ENCODE measurements around the gene TRAF4.
A peak's percentile ranks its signal among the peaks of the same experiment; 100 is the strongest.

TRAF4 gene, protein sequence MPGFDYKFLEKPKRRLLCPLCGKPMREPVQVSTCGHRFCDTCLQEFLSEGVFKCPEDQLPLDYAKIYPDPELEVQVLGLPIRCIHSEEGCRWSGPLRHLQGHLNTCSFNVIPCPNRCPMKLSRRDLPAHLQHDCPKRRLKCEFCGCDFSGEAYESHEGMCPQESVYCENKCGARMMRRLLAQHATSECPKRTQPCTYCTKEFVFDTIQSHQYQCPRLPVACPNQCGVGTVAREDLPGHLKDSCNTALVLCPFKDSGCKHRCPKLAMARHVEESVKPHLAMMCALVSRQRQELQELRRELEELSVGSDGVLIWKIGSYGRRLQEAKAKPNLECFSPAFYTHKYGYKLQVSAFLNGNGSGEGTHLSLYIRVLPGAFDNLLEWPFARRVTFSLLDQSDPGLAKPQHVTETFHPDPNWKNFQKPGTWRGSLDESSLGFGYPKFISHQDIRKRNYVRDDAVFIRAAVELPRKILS

DNA sequence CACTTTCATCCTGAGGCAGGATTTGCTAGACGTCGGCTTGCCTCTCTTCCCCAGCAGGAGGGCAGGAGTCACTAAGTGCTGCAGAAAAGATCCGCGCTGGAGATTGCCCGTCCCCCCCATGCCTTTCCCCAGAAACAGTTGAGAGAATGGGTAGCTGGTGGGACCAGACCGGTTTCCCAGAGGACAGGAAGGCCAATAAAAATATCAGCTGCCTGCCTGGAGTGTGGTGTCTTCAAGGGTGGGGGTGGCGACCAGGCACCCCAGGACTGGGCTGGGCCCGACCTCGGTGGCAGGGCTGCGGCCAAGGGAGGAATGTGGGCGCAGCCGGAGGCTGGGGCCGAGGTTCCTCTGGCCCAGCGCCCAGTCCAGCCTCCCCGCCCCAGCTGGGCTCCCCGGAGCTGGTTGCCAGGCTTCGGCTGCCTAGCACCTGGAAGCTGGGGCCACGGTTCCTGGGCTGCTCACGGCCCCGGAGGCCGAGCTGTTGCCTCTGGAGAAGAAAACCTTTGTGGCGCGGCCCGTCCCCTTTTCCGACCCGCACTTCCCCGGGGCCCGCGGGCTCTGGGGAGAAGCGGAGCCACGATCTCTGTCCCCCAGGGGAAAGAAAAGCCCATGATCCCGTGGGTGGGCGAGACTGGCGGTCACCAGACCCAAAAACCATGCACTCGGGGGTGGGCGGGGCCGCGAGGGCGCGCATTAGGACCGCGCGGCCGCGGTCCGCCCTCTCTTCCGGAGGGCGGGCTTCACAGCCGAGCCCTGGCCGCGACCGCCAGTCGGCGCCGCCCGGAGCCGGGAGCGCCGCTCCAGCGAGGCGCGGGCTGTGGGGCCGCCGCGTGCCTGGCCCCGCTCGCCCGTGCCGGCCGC is at the start of gene TRAF4:
TSS of gene TRAF4 (plus strand) at position 769 of the 861 bp plus-strand sequence. CDS start 102 bp downstream, outside the sequence.
- DNase-seq (ENCODE audit: low read depth), result peak; percentile 61

DNA sequence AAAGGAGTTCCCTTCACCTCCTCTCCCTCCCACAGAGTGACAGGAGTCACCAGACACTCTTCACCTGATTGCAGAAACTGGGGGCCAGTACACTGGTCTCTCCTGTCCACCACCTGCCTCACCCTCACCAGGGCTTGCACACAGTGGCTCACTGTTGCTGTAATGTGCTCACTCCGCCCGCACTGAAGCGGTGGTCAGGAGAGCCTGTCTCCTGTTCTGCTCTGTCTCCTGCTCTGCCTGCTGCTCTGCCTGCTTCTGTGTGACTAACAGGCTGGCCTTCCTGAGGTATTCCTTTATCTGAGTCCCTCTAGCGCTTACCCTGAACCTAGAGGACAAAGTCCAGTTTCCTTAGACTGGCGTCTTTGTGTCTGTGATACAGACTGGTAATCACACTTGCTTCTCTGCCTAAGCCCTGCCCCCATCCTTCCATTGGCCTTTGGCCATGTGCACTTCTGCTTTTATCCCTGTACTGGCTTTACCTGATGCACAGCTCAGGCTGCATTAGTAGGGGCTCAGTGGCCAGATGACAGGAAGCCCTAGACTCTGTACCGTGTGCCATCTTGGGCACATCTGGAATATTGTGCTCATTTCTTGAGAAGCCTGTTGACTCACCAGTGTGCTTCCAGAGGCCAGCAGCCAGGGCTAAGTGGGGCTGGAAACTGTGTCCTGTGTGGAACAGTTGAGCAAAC is 45.4 kb upstream of the TRAF4 start:
- no peak for DNase-seq (ENCODE audit: low read depth)

GRCh38 chr17:28700278-28700677 is 43.5 kb upstream of the TRAF4 start:
- no peak for DNase-seq (ENCODE audit: low read depth)

- DNase-seq (ENCODE audit: low read depth), result no peak
Observed at GRCh38 chr17:28700830-28701492, 42.9 kb upstream of the TRAF4 start.

DNA sequence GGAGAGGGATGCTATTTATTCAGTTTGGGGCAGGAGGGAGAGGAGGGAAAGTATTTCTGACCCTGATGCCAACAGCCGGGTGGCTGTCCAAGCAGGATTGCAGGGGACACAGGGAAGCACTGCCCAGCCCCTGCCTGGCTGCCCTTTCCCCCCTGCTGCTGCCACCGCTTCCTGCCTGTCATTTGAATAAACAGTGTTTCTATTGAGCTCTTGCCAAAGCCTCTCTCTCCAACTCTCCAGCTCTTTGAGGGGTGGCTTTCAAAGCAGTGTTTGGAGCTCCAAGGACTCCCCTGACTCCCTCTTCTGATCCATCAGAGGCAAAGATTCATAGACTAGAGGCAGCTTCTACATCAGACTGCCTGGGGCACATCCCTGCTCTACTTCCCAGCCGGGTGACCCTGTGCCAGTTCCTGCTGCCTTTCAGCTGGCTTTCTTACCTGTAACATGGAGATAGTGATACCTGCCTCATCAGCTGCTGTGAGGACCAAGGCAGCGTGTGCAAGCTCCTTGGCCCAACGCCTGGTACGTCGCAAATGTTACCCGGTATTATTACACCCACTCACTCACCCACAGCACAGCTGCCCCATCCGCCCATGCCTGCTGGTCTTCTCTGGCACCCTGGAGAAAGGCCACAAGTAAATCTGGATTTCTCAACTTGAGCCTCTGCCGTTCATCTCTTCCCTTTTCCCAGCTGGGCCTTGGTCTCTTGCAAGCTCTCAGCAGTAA is 41.6 kb upstream of the TRAF4 start:
- DNase-seq (ENCODE audit: low read depth), result no peak

DNA sequence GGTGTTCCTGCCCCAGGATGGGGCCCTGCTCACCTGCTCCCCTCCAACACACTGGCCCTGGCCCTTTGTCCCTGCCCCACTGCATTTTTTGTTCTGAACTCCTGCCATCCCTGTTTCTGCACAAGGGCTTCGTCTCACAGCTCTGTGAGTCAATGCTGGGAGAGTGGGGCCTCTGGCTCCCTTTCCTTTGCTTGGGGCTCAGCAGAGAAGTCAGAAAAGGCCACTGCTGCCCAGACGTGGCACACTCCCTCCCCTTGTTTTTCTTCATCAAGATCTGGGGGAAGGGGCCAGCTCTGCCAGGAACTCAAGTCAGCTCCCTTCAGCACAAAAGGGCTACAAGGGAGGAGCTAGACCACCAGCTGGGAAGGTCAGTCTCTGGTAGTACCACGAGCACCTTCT is 41.1 kb upstream of the TRAF4 start:
- DNase-seq (ENCODE audit: low read depth), result no peak

- no peak for DNase-seq (ENCODE audit: low read depth)
Observed at GRCh38 chr17:28703552-28704218, 40.1 kb upstream of the TRAF4 start.

DNA sequence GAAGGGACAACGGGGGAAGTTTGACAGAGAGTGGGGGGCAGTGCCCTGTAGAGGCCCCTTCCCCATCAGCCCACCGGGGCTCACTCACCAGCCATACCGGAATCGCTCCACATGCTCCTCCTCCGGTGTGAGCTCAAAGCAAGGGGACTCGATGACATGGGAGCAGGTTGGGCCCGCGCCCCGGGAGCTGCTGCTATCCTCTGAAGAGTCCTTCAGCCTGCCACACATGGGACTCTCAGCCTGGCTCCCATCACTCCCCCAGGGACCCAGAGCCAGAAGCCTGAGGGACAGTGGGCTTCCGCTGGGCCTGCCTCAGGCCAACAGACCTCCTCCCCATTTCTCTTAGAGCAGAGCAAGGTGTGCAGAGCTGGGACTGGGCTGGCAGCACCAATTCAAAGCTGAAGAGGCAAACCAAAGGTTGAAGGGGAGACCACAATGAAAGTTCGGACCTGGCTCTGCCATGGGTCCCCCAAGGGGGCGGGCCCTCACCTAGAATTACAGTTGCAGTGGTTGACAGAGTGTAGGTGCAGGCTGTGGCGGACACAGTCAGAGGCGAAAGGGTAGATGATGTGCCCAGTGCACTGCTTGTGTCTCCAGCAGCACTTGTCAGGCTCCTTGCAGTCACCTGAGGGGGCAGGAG is 39.5 kb upstream of the TRAF4 start:
- DNase-seq (ENCODE audit: low read depth), result no peak

DNA sequence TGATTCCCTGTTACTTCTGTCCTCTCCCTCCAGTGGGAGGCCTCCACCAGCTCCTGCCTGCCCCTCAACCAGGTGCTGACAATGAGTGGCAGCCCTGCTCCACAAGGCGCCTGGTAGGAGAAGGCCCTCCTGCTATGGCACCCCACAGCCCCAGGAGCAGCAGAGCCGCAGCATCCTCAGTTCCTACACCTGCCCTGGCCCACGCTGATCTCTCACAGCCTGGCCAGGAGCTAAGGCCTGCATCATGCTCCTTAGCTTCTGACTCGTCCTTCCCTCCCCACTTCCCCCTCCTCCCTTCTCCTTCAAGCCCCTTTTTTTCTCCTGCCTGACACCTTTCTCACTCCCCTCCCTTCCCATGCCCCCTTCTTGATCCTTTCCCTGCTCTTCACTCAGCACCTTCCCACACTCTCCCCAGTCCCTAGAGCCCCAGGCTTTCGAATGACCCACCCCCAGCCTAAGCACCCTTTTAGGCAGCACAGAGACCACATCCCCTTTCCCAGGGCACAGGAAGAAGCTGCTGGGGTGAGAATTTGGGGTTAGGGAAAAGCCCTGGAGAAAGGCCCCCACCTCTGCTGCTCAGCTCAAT is 38.6 kb upstream of the TRAF4 start:
- no peak for DNase-seq (ENCODE audit: low read depth)

- no peak for DNase-seq (ENCODE audit: low read depth)
Observed at GRCh38 chr17:28705728-28706334, 38.0 kb upstream of the TRAF4 start.

DNA sequence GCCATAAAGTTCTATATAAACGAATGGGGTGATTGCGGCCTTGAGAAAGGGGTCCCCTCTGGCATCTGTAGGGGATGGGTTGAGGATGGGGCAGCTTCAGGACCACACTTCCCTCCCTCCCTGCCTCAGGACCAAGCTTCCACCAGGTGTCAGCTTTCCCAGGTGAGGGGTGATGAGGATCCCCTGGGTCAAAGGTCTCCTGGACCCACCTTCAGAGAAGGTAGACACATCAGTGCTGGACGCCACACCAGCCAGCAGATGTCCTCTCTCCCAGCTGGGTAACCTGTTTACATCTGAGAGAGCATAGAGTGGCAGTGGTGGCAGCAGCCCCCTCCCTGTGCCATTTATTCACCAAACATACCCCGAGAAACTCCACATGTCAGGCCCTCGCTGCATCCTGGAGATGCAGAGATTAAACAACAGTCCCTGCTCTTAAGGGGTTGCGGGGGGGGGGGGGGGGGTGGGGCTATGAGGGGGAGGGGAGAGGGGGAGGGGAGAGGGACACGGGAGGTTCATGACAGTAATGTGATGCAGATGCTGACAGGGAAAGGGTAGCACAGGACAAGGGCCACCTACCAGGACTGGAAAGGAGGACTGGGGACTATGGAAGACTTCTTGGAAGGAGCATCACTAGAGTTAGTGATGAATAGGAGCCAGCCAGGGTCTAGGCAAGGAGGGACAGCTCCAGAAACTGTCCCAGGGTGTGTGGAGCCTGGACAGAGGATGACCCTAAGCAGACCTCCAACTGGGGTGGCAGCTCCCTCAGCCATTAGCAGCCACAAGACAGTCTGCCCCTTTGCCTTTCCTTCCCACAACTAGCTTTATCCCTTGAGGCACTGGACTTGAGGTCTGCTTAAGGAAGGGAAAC is 37.1 kb upstream of the TRAF4 start:
- DNase-seq (ENCODE audit: low read depth), result no peak

DNA sequence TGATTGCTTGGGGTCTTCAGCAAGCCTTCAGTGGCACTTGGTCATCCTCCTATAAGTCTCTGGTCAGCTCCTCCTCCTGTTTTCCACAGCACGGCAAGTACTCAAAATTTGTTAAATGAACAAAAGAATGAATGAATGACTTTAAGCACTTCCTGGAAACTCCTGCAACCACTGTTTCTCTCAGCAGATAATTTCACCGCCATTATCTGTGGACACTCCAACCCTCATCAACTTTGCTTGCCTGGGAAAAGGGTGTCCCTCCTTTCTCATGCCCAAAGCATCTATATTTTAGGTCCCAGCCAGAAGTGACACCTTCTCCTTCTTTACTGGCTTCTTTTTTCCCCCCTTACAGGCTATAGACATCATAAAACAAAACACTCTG is 36.5 kb upstream of the TRAF4 start:
- DNase-seq (ENCODE audit: low read depth), result no peak

DNA sequence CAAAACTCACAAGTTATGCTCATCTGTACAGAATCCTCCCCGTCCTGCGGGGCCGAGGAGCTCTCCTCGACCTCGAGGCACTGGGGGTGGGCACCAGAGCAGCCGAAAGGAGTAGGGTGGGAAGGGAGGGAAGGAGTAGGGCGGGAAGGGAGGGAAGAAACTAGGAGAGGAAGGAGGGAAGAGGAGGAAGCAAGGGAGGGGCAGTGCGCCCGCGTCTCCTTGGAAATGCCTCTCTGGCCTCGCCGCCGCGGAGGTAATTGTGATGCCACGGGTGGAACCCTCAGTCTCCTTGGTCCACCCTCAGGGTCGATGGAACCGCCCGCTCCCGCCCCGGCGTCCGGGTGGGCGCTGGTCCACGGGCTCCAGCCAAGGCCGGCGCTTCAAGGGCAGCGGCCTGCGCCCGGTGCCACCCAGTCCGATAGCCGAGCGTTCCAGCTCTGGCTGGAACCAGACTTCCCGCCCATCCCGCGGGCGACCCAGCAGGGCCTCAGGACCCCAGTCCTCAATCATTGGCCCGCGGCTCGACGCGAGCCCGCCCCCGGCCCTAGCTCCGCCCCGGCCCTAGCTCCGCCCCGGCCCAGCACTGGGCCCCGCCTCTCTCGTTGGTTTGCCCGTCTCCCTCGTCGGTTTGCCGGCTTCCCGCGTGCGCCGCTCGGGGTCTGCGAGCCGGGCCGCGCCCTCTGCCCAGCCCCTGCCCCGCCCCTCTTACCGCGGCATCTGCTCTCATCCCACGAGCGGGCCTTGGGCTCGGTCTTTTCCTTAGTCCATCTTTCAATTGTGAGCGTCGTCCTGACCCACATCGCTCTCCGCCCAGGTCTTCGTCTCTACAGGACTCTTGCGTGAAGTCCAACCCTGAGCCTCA is 32.7 kb upstream of the TRAF4 start:
- peak; percentile 82 for DNase-seq (ENCODE audit: low read depth)

DNA sequence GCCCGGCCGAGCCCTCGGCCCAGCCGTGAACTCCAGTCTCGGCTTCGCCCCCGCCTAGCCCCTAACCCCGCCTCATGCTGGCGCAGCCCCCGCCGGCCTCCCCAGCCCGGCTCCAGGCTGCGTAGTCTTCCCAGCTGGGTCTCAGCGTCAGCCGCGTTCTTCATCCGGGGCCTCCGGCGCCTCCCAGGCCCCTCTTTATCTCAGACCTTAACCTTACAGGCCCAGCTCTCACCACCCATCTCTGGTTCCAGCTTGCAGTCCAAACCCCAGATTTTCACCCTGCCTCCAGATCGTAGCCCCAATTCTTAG is 32.1 kb upstream of the TRAF4 start, which contains the start of gene PROCA1:
TSS of gene PROCA1 (minus strand) at position 166 of the 309 bp plus-strand sequence. CDS start 228 bp downstream, outside the sequence.
- DNase-seq (ENCODE audit: low read depth), result no peak

DNA sequence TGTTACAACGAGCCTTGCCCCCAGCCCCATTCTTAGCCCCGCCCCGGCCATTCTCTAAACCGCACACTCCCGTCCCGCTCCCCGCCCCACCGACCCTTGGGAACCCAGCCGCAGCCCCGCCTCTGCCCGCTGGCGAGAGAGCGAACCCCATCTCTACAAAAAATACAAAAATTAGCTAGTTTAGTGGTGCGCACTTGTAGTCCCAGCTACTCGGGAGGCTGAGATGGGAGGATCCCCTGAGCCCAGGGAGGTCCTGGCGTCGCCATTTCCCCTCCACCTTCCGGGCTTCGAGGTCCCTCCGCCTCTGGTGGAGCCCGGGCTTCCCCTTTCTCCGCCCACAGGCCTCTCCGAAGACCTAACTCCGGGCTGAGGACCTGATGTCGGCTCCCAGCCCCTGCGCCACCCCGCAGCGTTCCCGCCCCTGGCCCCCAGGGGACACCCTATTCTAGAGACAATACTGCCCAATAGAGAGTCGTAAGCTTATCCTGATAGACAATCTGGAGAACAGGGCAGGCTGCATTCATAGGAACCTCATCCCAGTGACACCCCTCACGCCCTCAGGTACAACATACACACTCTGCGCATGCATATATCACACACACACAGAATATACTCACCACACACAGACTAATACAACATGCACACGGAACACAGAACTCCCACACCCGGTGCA is 31.6 kb upstream of the TRAF4 start:
- DNase-seq (ENCODE audit: low read depth), result no peak

DNA sequence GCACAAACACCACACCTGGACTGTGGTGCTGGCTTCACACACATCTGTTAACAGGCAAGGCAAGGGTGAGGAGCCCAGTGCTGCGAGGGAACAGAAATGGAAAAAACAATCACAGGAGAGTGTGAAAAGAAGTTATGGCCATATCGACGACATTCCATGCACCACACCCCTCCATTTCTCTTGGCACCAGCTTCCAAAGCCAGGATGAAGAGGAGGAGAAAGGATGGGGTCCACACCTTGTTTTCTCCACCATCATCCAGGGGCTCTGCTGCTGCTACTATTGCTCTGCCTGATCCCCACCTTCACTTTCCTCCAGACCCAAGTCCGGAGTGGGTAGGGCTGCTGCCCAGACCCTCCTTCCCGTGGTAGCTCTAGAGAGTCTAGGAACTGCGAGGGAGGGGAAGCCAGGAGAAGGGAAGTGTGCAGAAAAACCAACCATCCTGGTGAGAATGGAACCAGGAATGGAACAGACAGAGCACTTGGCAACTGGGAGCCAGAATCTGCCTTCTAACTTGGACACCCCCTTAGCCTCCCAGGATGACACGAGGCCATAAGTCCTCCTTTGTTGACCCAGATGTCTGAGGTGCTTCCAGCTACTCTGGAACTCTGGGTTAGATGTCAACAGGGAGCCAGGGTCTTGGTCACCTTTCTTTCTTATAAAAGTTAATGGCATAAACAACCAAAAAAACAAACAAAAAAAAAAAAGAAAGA is 31.0 kb upstream of the TRAF4 start:
- DNase-seq (ENCODE audit: low read depth), result no peak

Measured in stimulated activated CD8-positive, alpha-beta memory T cell treated with anti-CD3 and anti-CD28 coated beads, Interleukin-7, amount 100 ng/mL, for 24 hours (primary cell).